Loucy (cell line): Measurements from ENCODE around the gene PKHD1.

Source experiments
- EZH2phosphoT487 ChIP-seq: fragments of 200-600 bp; IDR thresholded peaks from 2 replicates; pipeline ENCODE4 v1.6.1; 2018; ENCODE audit warnings: antibody characterized with exemption, mild to moderate bottlenecking, moderate library complexity, borderline replicate concordance
- TF ChIP-seq, protein P1 (sequence below): fragments of 200-600 bp; sonication (generic); conservative IDR thresholded peaks from 2 replicates; pipeline ENCODE4 v1.5.1; 2014; ENCODE audit warnings: mild to moderate bottlenecking, antibody characterized with exemption, low read length

DNA sequence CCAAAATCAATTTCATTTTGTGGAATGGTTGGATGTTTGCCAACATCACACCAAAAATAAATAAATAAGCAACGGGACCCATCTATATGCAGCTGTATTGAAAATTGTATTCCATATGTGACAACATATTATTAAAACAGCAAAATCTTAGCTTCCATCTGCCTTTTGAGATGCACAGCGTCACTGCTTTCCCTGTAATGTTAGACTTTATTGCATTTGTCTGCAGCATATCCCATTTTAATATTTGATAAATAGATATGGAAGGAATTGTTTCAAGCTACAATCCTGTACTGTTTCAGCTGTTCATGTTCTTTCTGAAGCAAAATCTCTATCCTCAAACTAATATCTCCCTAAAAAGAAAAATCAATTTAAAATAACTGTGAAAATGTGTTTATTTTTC is 509.1 kb downstream of the PKHD1 start:
- TF ChIP-seq, protein P1, sequence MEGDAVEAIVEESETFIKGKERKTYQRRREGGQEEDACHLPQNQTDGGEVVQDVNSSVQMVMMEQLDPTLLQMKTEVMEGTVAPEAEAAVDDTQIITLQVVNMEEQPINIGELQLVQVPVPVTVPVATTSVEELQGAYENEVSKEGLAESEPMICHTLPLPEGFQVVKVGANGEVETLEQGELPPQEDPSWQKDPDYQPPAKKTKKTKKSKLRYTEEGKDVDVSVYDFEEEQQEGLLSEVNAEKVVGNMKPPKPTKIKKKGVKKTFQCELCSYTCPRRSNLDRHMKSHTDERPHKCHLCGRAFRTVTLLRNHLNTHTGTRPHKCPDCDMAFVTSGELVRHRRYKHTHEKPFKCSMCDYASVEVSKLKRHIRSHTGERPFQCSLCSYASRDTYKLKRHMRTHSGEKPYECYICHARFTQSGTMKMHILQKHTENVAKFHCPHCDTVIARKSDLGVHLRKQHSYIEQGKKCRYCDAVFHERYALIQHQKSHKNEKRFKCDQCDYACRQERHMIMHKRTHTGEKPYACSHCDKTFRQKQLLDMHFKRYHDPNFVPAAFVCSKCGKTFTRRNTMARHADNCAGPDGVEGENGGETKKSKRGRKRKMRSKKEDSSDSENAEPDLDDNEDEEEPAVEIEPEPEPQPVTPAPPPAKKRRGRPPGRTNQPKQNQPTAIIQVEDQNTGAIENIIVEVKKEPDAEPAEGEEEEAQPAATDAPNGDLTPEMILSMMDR: no peak
- TF ChIP-seq EZH2phosphoT487: no peak
